Measurements from ENCODE around the gene THUMPD1.

THUMPD1 gene

DNA sequence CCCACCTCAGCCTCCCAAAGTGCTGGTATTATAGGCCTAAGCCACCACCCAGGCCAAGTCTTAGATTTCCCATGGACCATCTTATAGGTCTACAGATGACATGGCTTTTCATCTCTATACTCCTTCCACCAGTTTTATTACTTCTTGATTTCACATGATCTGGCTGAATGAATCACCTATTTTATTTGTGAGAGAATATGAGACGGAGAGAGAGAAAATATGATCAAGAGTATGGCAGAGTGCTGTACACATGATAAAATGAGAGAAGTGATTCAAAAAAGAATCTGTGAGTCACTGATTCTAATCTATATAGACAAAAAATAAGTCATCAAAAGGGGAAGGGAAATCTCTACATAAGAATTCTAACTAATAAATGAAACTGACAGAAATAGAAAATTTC is 57.8 kb downstream of the THUMPD1 start:
- DNase-seq (ENCODE audit: low read depth in 1 of 2, low spot score in 1 of 2) = no peak
- Histone ChIP-seq H3K27me3 (ENCODE audit: insufficient read depth, poor library complexity, severe bottlenecking) (no peaks in the 10 kb centered on the region), H3K27ac (replicated peaks) (no peak overlapping the region), H3K4me3 (replicated peaks; ENCODE audit: insufficient read depth, low read length) (no peak overlapping the region)
- TF ChIP-seq SPI1 (IDR thresholded peaks at IDR 0.05; ENCODE audit: borderline replicate concordance, low read depth) = no peak
- TF ChIP-seq, protein P1, sequence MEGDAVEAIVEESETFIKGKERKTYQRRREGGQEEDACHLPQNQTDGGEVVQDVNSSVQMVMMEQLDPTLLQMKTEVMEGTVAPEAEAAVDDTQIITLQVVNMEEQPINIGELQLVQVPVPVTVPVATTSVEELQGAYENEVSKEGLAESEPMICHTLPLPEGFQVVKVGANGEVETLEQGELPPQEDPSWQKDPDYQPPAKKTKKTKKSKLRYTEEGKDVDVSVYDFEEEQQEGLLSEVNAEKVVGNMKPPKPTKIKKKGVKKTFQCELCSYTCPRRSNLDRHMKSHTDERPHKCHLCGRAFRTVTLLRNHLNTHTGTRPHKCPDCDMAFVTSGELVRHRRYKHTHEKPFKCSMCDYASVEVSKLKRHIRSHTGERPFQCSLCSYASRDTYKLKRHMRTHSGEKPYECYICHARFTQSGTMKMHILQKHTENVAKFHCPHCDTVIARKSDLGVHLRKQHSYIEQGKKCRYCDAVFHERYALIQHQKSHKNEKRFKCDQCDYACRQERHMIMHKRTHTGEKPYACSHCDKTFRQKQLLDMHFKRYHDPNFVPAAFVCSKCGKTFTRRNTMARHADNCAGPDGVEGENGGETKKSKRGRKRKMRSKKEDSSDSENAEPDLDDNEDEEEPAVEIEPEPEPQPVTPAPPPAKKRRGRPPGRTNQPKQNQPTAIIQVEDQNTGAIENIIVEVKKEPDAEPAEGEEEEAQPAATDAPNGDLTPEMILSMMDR (IDR thresholded peaks at IDR 0.05; ENCODE audit: insufficient read depth, low read length) = no peak
- TF ChIP-seq POLR2AphosphoS5 (IDR thresholded peaks at IDR 0.05; ENCODE audit: low read depth) = no peak
- no peak for TF ChIP-seq GABPA (IDR thresholded peaks at IDR 0.05; ENCODE audit: low read depth)
- TF ChIP-seq REST (IDR thresholded peaks at IDR 0.05; ENCODE audit: insufficient replicate concordance, low read depth) = no peak
